Liver (tissue), 3 donors: Measurements from ENCODE around the gene M6PR.

Experiments used
- EGR1 ChIP-seq, 2 donors: IDR thresholded peaks; 2 replicates each; pipeline ENCODE4 v1.6.1; 2016 to 2018; ENCODE audit warnings: antibody characterized with exemption in 2 of 2, low read depth in 2 of 2
- FOXA2 ChIP-seq: IDR thresholded peaks from 2 replicates; pipeline ENCODE4 v1.6.1; 2016; ENCODE audit warnings: antibody characterized with exemption
- GABPA ChIP-seq, 2 donors: IDR thresholded peaks in 1 of 2; conservative IDR thresholded peaks in 1 of 2; 2 replicates each; pipeline ENCODE4 v1.6.1; 2016; ENCODE audit warnings: antibody characterized with exemption in 2 of 2, mild to moderate bottlenecking in 1 of 2, moderate library complexity in 1 of 2
- HNF4A ChIP-seq, 2 donors: conservative IDR thresholded peaks; 2 replicates each; pipeline ENCODE4 v1.6.1; 2016; ENCODE audit warnings: antibody characterized with exemption in 2 of 2, mild to moderate bottlenecking in 2 of 2
- JUND ChIP-seq, 2 donors: IDR thresholded peaks; 2 replicates each; pipeline ENCODE4 v1.6.1; 2016; ENCODE audit warnings: antibody characterized with exemption in 2 of 2
- RAD21 ChIP-seq, 2 donors: IDR thresholded peaks; 2 replicates each; pipeline ENCODE4 v1.6.1; 2016; ENCODE audit warnings: antibody characterized with exemption in 2 of 2, mild to moderate bottlenecking in 2 of 2
- SP1 ChIP-seq: IDR thresholded peaks from 2 replicates; pipeline ENCODE4 v1.6.1; 2018; ENCODE audit warnings: antibody characterized with exemption, mild to moderate bottlenecking
- TAF1 ChIP-seq: conservative IDR thresholded peaks from 2 replicates; pipeline ENCODE4 v1.6.1; 2016; ENCODE audit warnings: antibody characterized with exemption, mild to moderate bottlenecking
- YY1 ChIP-seq: IDR thresholded peaks from 2 replicates; pipeline ENCODE4 v1.6.1; 2016; ENCODE audit warnings: antibody characterized with exemption, mild to moderate bottlenecking
- TF ChIP-seq, protein P1 (sequence below): fragments of 150-350 bp; IDR thresholded peaks from 2 replicates; pipeline ENCODE4 v1.5.1; 2017; ENCODE audit warnings: improper control_type of control experiment, low read depth, low read length; ENCODE audit not compliant: missing input control
- TF ChIP-seq, protein P2 (sequence below): IDR thresholded peaks from 2 replicates; pipeline ENCODE4 v1.6.1; 2016; ENCODE audit warnings: antibody characterized with exemption, mild to moderate bottlenecking
- TF ChIP-seq, protein P3 (sequence below): IDR thresholded peaks from 2 replicates; pipeline ENCODE4 v1.6.1; 2016; ENCODE audit warnings: antibody characterized with exemption
- TF ChIP-seq, protein P4 (sequence below): IDR thresholded peaks from 2 replicates; pipeline ENCODE4 v1.6.1; 2016; ENCODE audit warnings: antibody characterized with exemption
- TF ChIP-seq, protein P5 (sequence below): IDR thresholded peaks from 2 replicates; pipeline ENCODE4 v1.6.1; 2016; ENCODE audit warnings: antibody characterized with exemption
- donor health status: healthy.
- donor health status: healthy.

DNA sequence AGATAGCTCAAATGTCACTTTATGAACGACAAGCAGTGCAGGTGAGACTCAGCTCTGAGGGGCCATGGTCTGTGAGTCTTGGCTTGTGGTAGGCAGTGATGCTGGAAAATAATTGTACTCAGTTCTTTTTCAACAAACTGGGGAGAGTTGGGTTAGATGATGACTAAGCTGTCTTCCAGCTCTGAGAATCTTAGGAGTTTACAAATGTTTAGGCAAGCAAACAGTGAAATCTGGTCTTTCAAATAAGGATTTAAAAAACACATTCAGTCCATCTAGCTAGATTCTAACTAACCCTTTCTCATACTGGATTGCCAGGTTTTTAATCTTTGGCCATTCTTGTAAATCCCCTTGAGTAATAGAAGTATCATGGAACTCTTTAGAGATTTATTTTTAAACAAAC is 31.7 kb downstream of the M6PR start:
- TF ChIP-seq, protein P1, sequence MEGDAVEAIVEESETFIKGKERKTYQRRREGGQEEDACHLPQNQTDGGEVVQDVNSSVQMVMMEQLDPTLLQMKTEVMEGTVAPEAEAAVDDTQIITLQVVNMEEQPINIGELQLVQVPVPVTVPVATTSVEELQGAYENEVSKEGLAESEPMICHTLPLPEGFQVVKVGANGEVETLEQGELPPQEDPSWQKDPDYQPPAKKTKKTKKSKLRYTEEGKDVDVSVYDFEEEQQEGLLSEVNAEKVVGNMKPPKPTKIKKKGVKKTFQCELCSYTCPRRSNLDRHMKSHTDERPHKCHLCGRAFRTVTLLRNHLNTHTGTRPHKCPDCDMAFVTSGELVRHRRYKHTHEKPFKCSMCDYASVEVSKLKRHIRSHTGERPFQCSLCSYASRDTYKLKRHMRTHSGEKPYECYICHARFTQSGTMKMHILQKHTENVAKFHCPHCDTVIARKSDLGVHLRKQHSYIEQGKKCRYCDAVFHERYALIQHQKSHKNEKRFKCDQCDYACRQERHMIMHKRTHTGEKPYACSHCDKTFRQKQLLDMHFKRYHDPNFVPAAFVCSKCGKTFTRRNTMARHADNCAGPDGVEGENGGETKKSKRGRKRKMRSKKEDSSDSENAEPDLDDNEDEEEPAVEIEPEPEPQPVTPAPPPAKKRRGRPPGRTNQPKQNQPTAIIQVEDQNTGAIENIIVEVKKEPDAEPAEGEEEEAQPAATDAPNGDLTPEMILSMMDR, result no peak
- TF ChIP-seq GABPA (IDR thresholded peaks at IDR 0.05 in 1 of 2, conservative IDR thresholded peaks at IDR 0.05 in 1 of 2), result no peak
- TF ChIP-seq, protein P2, sequence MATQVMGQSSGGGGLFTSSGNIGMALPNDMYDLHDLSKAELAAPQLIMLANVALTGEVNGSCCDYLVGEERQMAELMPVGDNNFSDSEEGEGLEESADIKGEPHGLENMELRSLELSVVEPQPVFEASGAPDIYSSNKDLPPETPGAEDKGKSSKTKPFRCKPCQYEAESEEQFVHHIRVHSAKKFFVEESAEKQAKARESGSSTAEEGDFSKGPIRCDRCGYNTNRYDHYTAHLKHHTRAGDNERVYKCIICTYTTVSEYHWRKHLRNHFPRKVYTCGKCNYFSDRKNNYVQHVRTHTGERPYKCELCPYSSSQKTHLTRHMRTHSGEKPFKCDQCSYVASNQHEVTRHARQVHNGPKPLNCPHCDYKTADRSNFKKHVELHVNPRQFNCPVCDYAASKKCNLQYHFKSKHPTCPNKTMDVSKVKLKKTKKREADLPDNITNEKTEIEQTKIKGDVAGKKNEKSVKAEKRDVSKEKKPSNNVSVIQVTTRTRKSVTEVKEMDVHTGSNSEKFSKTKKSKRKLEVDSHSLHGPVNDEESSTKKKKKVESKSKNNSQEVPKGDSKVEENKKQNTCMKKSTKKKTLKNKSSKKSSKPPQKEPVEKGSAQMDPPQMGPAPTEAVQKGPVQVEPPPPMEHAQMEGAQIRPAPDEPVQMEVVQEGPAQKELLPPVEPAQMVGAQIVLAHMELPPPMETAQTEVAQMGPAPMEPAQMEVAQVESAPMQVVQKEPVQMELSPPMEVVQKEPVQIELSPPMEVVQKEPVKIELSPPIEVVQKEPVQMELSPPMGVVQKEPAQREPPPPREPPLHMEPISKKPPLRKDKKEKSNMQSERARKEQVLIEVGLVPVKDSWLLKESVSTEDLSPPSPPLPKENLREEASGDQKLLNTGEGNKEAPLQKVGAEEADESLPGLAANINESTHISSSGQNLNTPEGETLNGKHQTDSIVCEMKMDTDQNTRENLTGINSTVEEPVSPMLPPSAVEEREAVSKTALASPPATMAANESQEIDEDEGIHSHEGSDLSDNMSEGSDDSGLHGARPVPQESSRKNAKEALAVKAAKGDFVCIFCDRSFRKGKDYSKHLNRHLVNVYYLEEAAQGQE, result no peak
- TF ChIP-seq, protein P3, sequence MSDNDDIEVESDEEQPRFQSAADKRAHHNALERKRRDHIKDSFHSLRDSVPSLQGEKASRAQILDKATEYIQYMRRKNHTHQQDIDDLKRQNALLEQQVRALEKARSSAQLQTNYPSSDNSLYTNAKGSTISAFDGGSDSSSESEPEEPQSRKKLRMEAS, result no peak
- no peak for TF ChIP-seq TAF1
- no peak for TF ChIP-seq RAD21 (IDR thresholded peaks at IDR 0.05)
- TF ChIP-seq, protein P4, sequence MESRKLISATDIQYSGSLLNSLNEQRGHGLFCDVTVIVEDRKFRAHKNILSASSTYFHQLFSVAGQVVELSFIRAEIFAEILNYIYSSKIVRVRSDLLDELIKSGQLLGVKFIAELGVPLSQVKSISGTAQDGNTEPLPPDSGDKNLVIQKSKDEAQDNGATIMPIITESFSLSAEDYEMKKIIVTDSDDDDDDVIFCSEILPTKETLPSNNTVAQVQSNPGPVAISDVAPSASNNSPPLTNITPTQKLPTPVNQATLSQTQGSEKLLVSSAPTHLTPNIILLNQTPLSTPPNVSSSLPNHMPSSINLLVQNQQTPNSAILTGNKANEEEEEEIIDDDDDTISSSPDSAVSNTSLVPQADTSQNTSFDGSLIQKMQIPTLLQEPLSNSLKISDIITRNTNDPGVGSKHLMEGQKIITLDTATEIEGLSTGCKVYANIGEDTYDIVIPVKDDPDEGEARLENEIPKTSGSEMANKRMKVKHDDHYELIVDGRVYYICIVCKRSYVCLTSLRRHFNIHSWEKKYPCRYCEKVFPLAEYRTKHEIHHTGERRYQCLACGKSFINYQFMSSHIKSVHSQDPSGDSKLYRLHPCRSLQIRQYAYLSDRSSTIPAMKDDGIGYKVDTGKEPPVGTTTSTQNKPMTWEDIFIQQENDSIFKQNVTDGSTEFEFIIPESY, result no peak
- TF ChIP-seq SP1, result no peak
- TF ChIP-seq JUND (IDR thresholded peaks at IDR 0.05), result no peak
- no peak for TF ChIP-seq HNF4A (conservative IDR thresholded peaks at IDR 0.05)
- no peak for TF ChIP-seq FOXA2
- no peak for TF ChIP-seq EGR1 (IDR thresholded peaks at IDR 0.05; ENCODE audit: low read depth in 2 of 2)
- TF ChIP-seq YY1, result no peak
- TF ChIP-seq, protein P5, sequence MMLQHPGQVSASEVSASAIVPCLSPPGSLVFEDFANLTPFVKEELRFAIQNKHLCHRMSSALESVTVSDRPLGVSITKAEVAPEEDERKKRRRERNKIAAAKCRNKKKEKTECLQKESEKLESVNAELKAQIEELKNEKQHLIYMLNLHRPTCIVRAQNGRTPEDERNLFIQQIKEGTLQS, result no peak
